Dendritic cell treated with granulocyte-macrophage colony-stimulating factor and Interleukin-4, amounts not matched to agents 40 ng/mL and 50 ng/mL, for 4 days (primary cell): ENCODE measurements around the gene SLC45A1.

Source experiments
- H3K27ac Mint-ChIP-seq: one replicate; pipeline ENCODE4 v1.8.0; 2022; ENCODE audit warnings: mild to moderate bottlenecking, mixed read lengths
- H3K27me3 Mint-ChIP-seq: one replicate; pipeline ENCODE4 v1.8.0; 2022; ENCODE audit warnings: mild to moderate bottlenecking, mixed read lengths
- H3K36me3 Mint-ChIP-seq: one replicate; pipeline ENCODE4 v1.8.0; 2022; ENCODE audit warnings: low read depth, mixed read lengths
- H3K4me1 Mint-ChIP-seq: one replicate; pipeline ENCODE4 v1.8.0; 2022; ENCODE audit warnings: low read depth, mixed read lengths
- H3K4me3 Mint-ChIP-seq: one replicate; pipeline ENCODE4 v1.8.0; 2022; ENCODE audit warnings: mild to moderate bottlenecking, moderate library complexity, mixed read lengths
- H3K9me3 Mint-ChIP-seq: one replicate; pipeline ENCODE4 v1.8.0; 2022; ENCODE audit warnings: mixed read lengths
- intact Hi-C: fragments of 100-400 bp; cut with micrococcal nuclease; formaldehyde crosslinking; loops from one replicate; pipeline ENCODE4 v1.15.0; 2022

The SLC45A1 gene

DNA sequence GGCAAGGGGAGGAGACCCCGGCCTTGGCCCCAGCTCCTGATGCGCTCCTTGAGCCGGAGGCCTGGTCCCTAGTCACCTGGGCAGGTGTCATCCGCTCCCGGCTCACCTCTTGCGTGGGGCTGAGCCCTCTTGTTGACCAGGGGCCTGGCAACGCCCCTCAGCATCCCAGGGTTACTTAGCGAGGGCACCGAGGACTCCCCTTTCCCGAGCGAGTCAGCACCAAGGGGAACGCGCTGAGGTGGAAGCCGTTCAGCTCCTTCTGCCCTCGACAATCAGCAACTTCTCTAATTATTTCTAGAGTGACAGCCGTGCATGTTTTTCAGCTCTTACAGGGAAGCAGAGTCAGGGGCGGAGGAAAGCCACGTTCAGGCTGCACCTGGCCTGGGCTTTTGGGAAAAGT lies 522 bp downstream of the SLC45A1 start:
- intact Hi-C loops, result loop anchor here (1.0 kb wide), 1 partner anchor 292 kb away; the partner anchor contains the start of gene ERRFI1
- Mint-ChIP-seq H3K36me3 (no peaks in the 10 kb centered on the region), H3K27me3 (peaks cover 82% of the 10 kb centered on the region), H3K27ac (peak overlapping the region; percentile 60), H3K4me3 (peak overlapping the region; percentile 75), H3K4me1 (peaks cover 27% of the 10 kb centered on the region), H3K9me3 (peaks cover 9% of the 10 kb centered on the region)

DNA sequence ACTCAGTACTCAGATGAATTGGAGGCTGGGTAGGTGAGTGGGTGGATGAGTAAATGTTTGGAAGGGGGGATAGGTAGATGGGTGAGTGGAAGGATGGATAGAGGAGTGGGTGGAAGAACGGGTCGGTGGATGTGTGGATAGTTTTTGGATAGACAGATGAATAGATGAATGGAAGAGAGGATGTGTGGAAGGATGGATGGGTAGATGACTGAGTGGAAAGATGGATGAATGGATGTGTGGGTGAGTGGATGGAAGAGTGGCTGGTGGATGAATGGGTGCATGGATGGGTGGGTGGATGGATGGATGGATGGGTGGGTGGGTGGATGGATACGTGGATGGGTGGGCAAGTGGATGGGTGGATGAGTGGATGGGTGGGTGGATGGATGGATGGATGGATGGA lies 3.7 kb downstream of the SLC45A1 start:
- Mint-ChIP-seq H3K4me3 (no peak overlapping the region), H3K27me3 (peaks cover 57% of the 10 kb centered on the region), H3K9me3 (peaks cover 9% of the 10 kb centered on the region), H3K36me3 (no peaks in the 10 kb centered on the region), H3K4me1 (peaks cover 13% of the 10 kb centered on the region), H3K27ac (no peak overlapping the region)
- intact Hi-C loops, result no loop called here

DNA sequence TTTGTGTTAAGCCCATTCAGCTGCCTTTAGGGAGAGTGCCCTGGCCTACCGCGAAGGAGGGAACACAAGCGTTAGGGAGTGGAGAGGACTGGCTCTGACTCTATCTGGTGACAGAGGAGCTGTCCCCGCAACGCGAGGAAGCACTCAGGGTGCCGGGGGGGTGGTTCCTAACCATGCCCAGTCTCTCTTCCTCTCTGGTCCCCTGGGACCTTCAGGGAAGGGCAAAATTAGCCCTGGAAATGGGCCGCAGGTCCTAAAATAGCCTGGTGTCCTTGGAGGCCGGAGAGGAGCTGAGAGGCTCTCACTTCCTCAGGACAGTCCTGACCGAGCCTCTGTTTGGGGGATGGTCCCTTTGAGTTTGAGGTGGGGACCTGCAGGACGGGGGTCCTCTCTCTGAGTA lies 5.8 kb downstream of the SLC45A1 start:
- Mint-ChIP-seq H3K4me1 (peaks cover 2% of the 10 kb centered on the region), H3K4me3 (no peak overlapping the region), H3K9me3 (peaks cover 9% of the 10 kb centered on the region), H3K36me3 (no peaks in the 10 kb centered on the region), H3K27me3 (peaks cover 42% of the 10 kb centered on the region), H3K27ac (no peak overlapping the region)
- intact Hi-C loops, result no loop called here

DNA sequence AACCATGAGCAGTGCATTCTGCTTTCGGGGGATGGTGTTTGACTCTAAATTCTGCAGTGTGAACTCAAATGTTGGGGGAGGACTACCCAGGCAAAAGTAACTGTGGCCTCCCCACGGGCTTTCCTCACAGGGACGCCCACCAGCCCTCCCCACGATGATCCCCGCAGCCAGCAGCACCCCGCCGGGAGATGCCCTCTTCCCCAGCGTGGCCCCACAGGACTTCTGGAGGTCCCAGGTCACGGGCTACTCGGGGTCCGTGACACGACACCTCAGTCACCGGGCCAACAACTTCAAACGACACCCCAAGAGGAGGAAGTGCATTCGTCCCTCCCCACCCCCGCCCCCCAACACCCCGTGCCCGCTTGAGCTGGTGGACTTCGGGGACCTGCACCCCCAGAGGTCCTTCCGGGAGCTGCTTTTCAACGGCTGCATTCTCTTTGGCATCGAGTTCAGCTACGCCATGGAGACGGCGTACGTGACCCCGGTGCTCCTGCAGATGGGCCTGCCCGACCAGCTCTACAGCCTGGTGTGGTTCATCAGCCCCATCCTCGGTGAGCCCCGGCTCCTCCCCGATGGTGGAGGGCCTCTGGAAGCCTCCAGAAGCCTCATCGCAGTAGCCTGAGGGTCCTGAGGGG lies 6.4 kb downstream of the SLC45A1 start:
- no peak overlapping the region for H3K4me3 Mint-ChIP-seq
- H3K9me3 Mint-ChIP-seq, result peaks cover 9% of the 10 kb centered on the region
- H3K4me1 Mint-ChIP-seq, result no peaks in the 10 kb centered on the region
- no peaks in the 10 kb centered on the region for H3K36me3 Mint-ChIP-seq
- intact Hi-C loops, result no loop called here
- H3K27me3 Mint-ChIP-seq, result peaks cover 37% of the 10 kb centered on the region
- no peak overlapping the region for H3K27ac Mint-ChIP-seq

DNA sequence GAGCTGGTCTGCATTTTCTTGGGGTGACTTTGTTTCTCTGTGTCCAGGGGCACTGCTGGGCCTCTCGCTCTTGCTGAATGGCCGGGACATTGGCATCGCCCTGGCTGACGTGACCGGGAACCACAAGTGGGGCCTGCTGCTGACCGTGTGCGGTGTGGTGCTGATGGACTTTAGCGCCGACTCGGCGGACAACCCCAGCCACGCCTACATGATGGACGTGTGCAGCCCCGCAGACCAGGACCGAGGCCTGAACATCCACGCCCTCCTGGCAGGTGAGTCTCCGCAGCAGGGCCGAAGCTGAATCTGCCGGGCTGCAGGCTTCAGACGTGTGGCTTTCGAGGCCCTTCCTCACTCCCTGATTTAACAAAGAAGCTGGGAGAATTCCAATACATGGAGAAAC lies 7.9 kb downstream of the SLC45A1 start:
- intact Hi-C loops, result no loop called here
- Mint-ChIP-seq H3K4me1 (no peaks in the 10 kb centered on the region), H3K4me3 (no peak overlapping the region), H3K36me3 (no peaks in the 10 kb centered on the region), H3K27me3 (peaks cover 29% of the 10 kb centered on the region), H3K27ac (no peak overlapping the region), H3K9me3 (peaks cover 9% of the 10 kb centered on the region)

DNA sequence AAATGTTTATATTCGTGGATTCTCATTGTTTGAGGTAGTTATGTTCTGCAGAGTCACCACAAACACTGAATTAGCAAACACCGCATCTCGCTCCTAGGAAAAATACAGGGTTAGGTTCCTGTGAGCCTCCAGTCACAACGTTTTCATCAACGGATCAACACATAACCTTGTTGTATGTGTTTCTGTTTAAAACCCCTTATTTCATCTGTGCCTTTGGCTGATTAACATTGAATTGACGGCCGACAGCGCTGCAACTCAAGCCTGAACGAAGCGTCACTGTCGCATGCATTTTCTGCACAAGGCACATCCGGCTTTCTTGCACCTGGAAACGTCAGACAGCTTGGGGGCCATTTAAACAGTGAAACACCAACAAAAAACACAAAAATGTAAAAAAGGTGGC lies 8.4 kb downstream of the SLC45A1 start:
- H3K9me3 Mint-ChIP-seq, result peaks cover 8% of the 10 kb centered on the region

DNA sequence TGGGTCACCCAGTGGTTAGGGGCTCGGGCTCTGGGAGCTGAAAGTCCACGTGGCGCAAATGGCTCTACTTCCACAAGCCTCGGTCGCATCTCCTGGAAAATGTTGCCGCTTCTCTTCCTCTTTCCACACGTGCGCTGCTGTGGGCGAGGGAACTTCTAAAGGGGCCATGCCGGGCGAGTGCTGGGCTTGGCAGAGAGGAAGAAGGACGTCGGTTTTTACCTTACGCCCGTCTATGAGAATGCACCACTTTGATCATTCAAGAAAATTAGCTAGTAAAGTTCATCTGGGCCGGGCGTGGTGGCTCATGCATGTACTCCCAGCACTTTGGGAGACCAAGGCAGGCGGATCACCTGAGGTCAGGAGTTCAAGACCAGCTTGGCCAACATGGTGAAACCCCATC lies 10.4 kb downstream of the SLC45A1 start:
- H3K27ac Mint-ChIP-seq, result no peak overlapping the region
- H3K9me3 Mint-ChIP-seq, result no peaks in the 10 kb centered on the region
- intact Hi-C loops, result no loop called here
- no peak overlapping the region for H3K4me3 Mint-ChIP-seq
- H3K27me3 Mint-ChIP-seq, result peaks cover 15% of the 10 kb centered on the region
- H3K36me3 Mint-ChIP-seq, result no peaks in the 10 kb centered on the region
- H3K4me1 Mint-ChIP-seq, result no peaks in the 10 kb centered on the region

More for the DNA sequence above, 8.4 kb downstream of the SLC45A1 start:
- Mint-ChIP-seq H3K27me3 (peaks cover 25% of the 10 kb centered on the region), H3K36me3 (no peaks in the 10 kb centered on the region), H3K4me3 (no peak overlapping the region), H3K27ac (no peak overlapping the region), H3K4me1 (no peaks in the 10 kb centered on the region)
- intact Hi-C loops, result no loop called here

DNA sequence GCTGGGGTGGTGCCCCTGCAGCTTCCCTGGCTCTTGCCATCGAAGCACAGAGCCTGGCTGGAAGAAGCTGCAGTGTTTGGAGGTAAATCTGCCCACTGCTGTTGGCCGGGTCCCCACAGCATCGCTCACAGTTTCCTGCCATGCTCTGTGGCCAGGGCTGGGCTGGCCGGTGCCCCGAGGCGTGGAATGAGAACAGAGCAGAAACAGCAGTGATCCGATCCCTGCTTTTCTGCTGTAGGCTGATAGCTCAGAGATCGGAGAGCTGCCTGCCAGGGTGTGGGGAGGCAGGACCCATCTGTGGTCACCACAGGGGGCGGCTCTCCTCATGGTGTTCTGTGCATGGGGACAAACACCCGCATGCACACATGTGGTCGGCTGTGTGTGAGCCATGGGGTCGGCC lies 11.5 kb downstream of the SLC45A1 start:
- Mint-ChIP-seq H3K27ac (no peak overlapping the region), H3K9me3 (no peaks in the 10 kb centered on the region), H3K27me3 (peaks cover 12% of the 10 kb centered on the region), H3K4me1 (no peaks in the 10 kb centered on the region), H3K36me3 (no peaks in the 10 kb centered on the region), H3K4me3 (no peak overlapping the region)
- intact Hi-C loops, result no loop called here

DNA sequence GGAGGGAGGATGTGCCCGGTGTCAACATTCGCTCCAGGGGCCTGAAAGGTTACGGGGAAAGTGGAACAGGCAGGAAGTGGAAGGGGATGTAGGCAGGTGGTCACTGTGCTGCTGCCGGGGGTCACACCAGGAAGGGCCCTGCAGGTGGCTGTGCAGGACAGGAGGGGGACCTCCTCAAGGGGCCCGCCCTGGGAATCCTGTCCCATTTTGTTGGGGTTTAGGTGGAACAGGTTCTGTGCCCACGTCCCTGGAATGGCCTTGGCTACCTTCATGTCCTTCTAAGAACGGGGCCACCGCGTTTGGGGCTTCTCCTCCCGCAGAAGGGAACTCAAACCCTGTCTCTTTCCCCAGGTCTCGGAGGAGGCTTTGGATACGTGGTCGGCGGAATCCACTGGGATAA lies 11.9 kb downstream of the SLC45A1 start:
- H3K27me3 Mint-ChIP-seq, result peaks cover 9% of the 10 kb centered on the region
- H3K27ac Mint-ChIP-seq, result no peak overlapping the region
- H3K36me3 Mint-ChIP-seq, result no peaks in the 10 kb centered on the region
- intact Hi-C loops, result no loop called here
- no peak overlapping the region for H3K4me3 Mint-ChIP-seq
- H3K4me1 Mint-ChIP-seq, result no peaks in the 10 kb centered on the region
- no peaks in the 10 kb centered on the region for H3K9me3 Mint-ChIP-seq

DNA sequence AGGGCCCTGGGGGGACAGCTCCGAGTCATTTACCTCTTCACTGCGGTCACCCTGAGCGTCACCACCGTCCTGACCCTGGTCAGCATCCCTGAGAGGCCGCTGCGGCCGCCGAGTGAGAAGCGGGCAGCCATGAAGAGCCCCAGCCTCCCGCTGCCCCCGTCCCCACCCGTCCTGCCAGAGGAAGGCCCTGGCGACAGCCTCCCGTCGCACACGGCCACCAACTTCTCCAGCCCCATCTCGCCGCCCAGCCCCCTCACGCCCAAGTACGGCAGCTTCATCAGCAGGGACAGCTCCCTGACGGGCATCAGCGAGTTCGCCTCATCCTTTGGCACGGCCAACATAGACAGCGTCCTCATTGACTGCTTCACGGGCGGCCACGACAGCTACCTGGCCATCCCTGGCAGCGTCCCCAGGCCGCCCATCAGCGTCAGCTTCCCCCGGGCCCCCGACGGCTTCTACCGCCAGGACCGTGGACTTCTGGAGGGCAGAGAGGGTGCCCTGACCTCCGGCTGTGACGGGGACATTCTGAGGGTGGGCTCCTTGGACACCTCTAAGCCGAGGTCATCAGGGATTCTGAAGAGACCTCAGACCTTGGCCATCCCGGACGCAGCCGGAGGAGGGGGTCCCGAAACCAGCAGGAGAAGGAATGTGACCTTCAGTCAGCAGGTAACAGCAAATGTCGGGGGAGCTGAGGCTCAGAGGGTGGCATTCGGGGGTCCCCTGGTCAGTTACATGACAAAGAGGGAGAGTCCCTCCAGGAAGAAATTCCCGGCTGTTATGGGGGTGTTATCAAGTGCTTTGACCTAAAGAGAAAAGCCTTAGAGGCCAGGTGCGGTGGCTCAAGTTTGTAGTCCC lies 12.6 kb downstream of the SLC45A1 start:
- intact Hi-C loops, result no loop called here
- Mint-ChIP-seq H3K27me3 (peaks cover 9% of the 10 kb centered on the region), H3K4me3 (no peak overlapping the region), H3K9me3 (no peaks in the 10 kb centered on the region), H3K36me3 (no peaks in the 10 kb centered on the region), H3K4me1 (no peaks in the 10 kb centered on the region), H3K27ac (no peak overlapping the region)

DNA sequence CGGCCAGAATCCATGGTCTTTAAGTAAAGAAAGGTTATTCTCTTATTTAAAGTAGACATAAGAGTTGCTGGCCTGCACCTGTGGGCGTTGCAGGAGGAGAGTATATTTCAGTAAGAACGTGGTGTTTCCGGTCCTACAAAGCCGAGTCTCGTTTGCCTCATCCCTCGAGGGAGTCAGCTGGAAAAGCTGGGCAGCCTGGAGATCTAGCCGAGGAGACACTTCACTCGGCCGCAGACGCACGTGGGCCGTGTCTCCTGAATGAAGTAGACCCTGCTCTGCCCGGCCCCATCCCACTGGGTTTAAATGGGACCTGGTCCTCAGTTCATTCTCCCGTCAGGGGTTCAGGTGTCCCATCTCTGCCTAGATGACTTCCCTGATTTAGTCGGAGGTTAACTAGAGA lies 14.9 kb downstream of the SLC45A1 start:
- peaks cover 8% of the 10 kb centered on the region for H3K9me3 Mint-ChIP-seq
- intact Hi-C loops, result no loop called here
- no peak overlapping the region for H3K27ac Mint-ChIP-seq
- H3K4me3 Mint-ChIP-seq, result no peak overlapping the region
- H3K36me3 Mint-ChIP-seq, result no peaks in the 10 kb centered on the region
- peaks cover 12% of the 10 kb centered on the region for H3K27me3 Mint-ChIP-seq
- no peaks in the 10 kb centered on the region for H3K4me1 Mint-ChIP-seq

DNA sequence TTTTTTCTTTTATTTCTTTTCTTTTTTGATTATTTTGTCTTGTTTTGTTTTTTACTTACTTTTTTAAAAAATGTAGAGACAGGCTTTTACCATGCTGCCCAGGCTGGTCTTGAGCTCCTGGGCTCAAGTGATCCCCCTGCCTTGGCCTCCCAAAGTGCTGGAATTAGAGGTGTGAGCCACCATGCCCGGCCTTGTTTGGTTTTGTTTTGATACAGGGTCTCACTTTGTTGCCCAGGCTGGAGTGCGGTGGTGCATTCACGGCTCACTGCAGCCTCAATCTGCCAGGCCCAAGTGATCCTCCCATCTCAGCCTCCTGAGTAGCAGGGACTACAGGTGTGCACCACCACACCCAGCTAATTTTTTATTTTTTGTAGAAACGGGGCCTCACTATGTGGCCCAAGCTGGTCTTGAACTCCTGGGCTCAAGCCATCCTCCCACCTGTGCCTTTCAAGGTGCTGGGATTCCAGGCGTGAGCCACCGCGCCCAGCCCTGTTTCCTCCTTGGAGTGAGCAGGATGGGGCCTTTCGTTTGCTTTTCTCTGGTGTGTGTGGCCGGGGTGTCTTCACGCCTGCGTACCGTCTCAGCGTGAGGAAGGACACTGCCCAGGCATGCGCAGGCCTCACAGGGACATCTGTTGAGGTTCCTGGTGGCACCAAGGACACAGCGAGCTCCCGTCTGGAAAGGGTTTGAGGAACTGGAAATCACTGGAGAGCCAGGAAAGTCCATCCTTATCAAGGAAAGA lies 15.5 kb downstream of the SLC45A1 start:
- no peaks in the 10 kb centered on the region for H3K4me1 Mint-ChIP-seq
- H3K36me3 Mint-ChIP-seq, result no peaks in the 10 kb centered on the region
- H3K27ac Mint-ChIP-seq, result no peak overlapping the region
- peaks cover 8% of the 10 kb centered on the region for H3K9me3 Mint-ChIP-seq
- H3K27me3 Mint-ChIP-seq, result peaks cover 10% of the 10 kb centered on the region
- H3K4me3 Mint-ChIP-seq, result no peak overlapping the region
- intact Hi-C loops, result no loop called here

DNA sequence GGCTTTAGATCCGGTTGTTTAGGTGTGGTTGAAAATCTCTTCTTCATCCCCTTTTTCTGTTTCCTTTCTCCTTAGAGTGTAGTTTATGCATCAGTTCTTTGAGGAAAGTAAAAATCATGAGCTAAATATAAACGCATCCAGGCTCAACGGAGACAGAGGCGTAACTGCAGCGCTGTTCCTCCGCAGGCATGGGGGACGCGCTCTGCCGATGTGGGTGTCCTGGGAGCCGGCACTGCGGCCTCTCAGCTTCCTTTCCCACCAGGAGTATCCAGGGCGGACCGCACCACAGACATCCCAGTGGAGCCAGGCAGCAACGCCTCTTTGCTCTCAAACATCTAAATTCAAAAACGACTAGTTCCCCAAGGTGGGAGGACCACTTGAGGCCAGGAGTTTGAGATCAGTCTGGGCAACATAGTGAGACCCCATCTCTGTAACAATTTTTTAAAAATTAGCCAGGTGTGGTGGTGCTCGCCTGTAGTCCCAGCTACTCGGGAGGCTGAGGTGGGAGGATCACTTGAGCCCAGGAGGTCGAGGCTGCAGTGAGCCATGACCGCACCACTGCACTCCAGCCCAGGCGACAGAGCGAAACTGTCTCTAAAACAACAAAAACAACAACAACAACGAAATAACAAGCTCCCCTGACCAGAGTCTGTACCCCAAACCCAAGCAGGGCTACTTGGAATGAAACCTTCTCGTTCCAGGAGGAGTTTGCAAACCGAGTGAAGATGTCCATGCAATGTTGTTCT lies 16.4 kb downstream of the SLC45A1 start:
- H3K4me1 Mint-ChIP-seq, result no peaks in the 10 kb centered on the region
- no peak overlapping the region for H3K27ac Mint-ChIP-seq
- H3K27me3 Mint-ChIP-seq, result peaks cover 9% of the 10 kb centered on the region
- no peaks in the 10 kb centered on the region for H3K36me3 Mint-ChIP-seq
- H3K4me3 Mint-ChIP-seq, result no peak overlapping the region
- intact Hi-C loops, result no loop called here
- H3K9me3 Mint-ChIP-seq, result peaks cover 8% of the 10 kb centered on the region
